Activated naive CD8-positive, alpha-beta T cell (primary cell): Measurements from ENCODE around the gene NDUFB5.

Experiments used
- H3K27ac Mint-ChIP-seq: one replicate; pipeline ENCODE4 v1.8.0; 2021; ENCODE audit warnings: mixed read lengths
- H3K27me3 Mint-ChIP-seq: one replicate; pipeline ENCODE4 v1.8.0; 2021; ENCODE audit warnings: mixed read lengths
- H3K36me3 Mint-ChIP-seq: one replicate; pipeline ENCODE4 v1.8.0; 2021; ENCODE audit warnings: mixed read lengths
- H3K4me1 Mint-ChIP-seq: one replicate; pipeline ENCODE4 v1.8.0; 2021; ENCODE audit warnings: low read depth, mixed read lengths
- H3K4me3 Mint-ChIP-seq: one replicate; pipeline ENCODE4 v1.8.0; 2021; ENCODE audit warnings: mild to moderate bottlenecking, mixed read lengths
- H3K9me3 Mint-ChIP-seq: one replicate; pipeline ENCODE4 v1.8.0; 2021; ENCODE audit warnings: low read depth, mixed read lengths

Gene NDUFB5

DNA sequence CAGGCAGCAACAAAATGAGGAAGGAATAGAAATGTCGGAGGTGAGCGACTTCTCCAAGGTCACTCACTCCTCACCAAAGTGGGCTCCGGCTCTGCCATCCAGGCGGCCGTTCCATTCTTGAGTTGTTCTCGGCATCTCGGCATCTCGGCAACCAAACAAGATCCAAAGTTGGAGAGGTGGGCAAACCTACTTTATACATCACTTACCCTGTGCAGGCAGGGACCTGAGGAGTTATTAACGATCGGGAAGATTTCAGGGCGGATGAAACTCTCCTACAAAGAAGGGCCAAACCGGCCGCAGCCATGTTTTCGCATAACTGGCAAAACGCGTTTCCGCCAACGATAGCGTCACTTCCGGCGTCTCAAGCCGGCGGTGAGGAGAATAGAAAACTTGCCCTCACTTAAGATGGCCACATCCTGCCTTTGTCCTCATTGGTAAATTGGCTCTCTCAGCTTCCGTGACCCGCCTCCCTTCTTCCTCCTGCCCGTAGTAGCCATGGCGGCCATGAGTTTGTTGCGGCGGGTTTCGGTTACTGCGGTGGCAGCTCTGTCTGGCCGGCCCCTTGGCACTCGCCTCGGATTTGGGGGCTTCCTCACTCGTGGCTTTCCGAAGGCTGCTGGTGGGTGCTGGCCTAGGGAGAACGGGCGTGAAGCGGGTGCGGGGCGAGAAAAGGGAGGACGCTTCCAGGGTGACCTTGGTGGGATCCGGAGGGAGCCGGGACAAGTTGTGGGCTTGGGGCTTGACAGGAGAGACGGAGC is at the start of gene NDUFB5, which contains the start of gene MRPL47:
NDUFB5 (plus strand) TSS at position 474 of the 758 bp plus-strand sequence; CDS start at position 496, 22 bp downstream.
MRPL47 (minus strand) TSS at position 318 of the 758 bp plus-strand sequence; CDS start at position 304, 14 bp downstream.
- H3K9me3 Mint-ChIP-seq: no peaks in the 10 kb centered on the region
- H3K4me1 Mint-ChIP-seq: peaks cover 43% of the 10 kb centered on the region
- peaks cover 4% of the 10 kb centered on the region for H3K36me3 Mint-ChIP-seq
- no peaks in the 10 kb centered on the region for H3K27me3 Mint-ChIP-seq
- peak within 1 kb of the TSS; percentile 99 for H3K4me3 Mint-ChIP-seq
- peak within 1 kb of the TSS; percentile 100 for H3K27ac Mint-ChIP-seq

DNA sequence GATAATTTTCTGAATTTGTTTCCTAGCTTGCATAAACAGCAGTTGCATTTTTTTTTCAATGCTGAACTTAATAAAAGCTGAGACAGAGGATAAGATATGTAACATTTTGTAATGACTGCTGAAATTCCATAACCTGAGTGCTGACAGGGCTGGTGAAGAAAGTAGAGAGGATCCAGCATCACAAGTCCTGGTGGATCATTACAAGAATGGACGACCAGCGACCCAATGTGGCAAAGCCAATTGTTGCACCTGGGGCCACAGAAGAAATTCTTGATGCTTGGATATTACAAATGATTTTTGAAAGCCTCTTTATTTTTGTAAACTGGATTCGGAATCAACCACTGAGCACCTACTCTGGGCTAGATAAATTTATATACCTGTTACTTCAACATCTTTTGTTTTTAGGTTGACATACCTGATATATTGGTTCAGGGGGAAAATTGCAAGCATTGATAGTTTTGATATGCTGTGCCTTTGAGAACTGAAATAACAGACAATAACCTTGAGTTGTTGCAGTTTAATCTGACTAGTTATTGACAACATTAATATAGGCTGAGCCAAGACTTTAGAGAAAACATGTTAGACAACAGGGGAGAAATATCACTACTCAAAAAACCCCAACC is 45.7 kb upstream of the NDUFB5 start:
- no peak overlapping the region for H3K4me3 Mint-ChIP-seq

GRCh38 chr3:179560791-179561190 is 43.8 kb upstream of the NDUFB5 start:
- Mint-ChIP-seq H3K4me3 (no peak overlapping the region), H3K27me3 (no peaks in the 10 kb centered on the region)

More for the DNA sequence above, 45.7 kb upstream of the NDUFB5 start:
- no peaks in the 10 kb centered on the region for H3K9me3 Mint-ChIP-seq
- H3K27ac Mint-ChIP-seq: no peak overlapping the region
- H3K36me3 Mint-ChIP-seq: no peaks in the 10 kb centered on the region
- peaks cover 9% of the 10 kb centered on the region for H3K4me1 Mint-ChIP-seq
- no peaks in the 10 kb centered on the region for H3K27me3 Mint-ChIP-seq

DNA sequence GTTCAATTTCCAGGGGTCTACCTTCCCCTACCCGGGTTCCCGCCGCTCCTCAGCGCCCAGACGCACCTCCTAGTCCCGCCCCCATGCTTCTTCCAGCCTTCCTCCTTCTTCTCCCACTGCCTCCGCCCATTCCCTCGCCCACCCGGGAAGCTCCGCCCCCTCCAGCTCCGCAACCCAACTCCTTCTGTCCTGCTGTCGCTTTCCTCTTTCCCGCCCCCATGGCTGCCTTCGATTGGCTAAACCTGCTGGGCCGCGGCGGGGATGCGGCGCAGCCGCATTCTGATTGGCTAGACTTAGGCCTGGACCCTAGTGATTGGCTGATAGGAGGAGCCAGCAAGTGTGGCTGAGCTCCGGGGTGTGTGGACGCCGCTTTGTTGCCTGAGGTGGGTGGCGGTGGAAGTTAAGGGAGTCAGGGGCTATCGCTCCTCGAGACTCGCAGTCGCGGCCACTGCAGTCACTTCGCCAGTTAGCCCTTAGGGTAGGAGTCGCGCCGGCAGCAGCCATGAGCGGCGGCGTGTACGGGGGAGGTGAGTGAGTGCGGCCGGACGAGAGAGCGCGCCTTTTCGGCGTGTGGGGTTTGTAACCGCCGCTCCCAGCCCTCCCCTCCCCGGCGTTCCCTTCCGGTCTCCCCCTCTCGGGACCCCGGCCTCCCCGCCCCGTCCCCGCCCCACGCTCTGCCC is 41.9 kb upstream of the NDUFB5 start, which contains the start of gene ACTL6A:
ACTL6A (plus strand) TSS at position 336 of the 680 bp plus-strand sequence; CDS start at position 503, 167 bp downstream.
- Mint-ChIP-seq H3K4me3 (peak within 1 kb of the TSS; percentile 98), H3K27me3 (no peaks in the 10 kb centered on the region), H3K9me3 (no peaks in the 10 kb centered on the region), H3K4me1 (peaks cover 31% of the 10 kb centered on the region), H3K27ac (peak within 1 kb of the TSS; percentile 99), H3K36me3 (no peaks in the 10 kb centered on the region)

More at GRCh38 chr3:179560791-179561190, 43.8 kb upstream of the NDUFB5 start:
- Mint-ChIP-seq H3K36me3 (no peaks in the 10 kb centered on the region), H3K27ac (no peak overlapping the region), H3K4me1 (peaks cover 25% of the 10 kb centered on the region), H3K9me3 (no peaks in the 10 kb centered on the region)

DNA sequence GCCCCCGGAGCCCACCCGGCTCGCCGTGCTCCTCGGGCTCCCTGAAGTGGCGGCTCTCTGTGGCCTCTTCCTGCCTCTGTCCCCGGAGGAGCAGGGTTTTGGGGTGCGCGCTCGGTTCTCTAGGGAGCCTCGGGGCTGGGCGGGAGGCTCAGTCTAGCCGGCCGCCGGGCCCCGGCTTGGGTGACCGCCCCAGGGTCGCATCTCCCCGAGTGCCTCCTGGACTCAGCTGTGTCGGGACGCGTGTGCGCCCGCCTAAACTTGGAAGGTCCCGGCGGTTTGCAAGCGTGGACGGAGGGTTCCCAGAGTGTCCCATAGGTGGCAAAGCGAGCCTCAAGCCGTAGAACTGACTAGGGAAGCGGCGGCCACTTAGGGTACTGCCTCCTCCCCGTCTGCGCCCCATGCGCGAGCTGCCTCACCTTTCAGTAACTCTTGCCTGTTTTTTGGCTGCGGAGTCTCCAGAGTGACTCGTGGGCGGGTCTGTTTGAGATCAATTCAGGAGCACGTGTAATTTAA is 41.3 kb upstream of the NDUFB5 start:
- Mint-ChIP-seq H3K4me1 (peaks cover 32% of the 10 kb centered on the region), H3K27me3 (no peaks in the 10 kb centered on the region), H3K36me3 (no peaks in the 10 kb centered on the region), H3K9me3 (no peaks in the 10 kb centered on the region), H3K4me3 (peak overlapping the region; percentile 98), H3K27ac (peak overlapping the region; percentile 97)

DNA sequence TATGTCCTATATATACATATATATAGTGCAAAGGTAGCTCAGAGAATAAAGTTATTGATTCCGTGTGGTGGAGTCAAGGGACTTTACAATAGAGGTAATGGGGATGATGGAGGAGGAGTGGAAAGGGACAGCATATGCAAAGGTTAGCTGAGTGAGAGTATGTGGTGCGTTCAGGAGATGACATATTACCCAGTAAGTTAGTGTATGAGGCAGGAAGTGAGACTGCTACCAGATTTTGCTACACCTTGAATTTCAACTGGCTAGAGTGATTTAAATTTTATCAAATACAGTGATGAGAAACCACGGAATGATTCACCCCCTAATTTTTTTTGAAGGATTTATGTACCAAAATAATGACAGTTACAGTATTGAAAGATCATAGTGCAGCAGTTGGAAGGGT is 39.1 kb upstream of the NDUFB5 start:
- Mint-ChIP-seq H3K27me3 (no peaks in the 10 kb centered on the region), H3K9me3 (no peaks in the 10 kb centered on the region), H3K4me3 (peak overlapping the region; percentile 28), H3K27ac (peak overlapping the region; percentile 8), H3K4me1 (peaks cover 35% of the 10 kb centered on the region), H3K36me3 (peaks cover 3% of the 10 kb centered on the region)

GRCh38 chr3:179580992-179581391 is 23.6 kb upstream of the NDUFB5 start:
- no peaks in the 10 kb centered on the region for H3K4me1 Mint-ChIP-seq
- H3K27ac Mint-ChIP-seq: no peak overlapping the region
- no peak overlapping the region for H3K4me3 Mint-ChIP-seq
- H3K36me3 Mint-ChIP-seq: peaks cover 4% of the 10 kb centered on the region
- no peaks in the 10 kb centered on the region for H3K27me3 Mint-ChIP-seq
- H3K9me3 Mint-ChIP-seq: no peaks in the 10 kb centered on the region

- H3K27me3 Mint-ChIP-seq: no peaks in the 10 kb centered on the region
- H3K36me3 Mint-ChIP-seq: peaks cover 4% of the 10 kb centered on the region
- H3K4me1 Mint-ChIP-seq: peaks cover 4% of the 10 kb centered on the region
- H3K9me3 Mint-ChIP-seq: no peaks in the 10 kb centered on the region
- no peak overlapping the region for H3K4me3 Mint-ChIP-seq
- H3K27ac Mint-ChIP-seq: peak overlapping the region; percentile 70
Observed at GRCh38 chr3:179589143-179589542, 15.5 kb upstream of the NDUFB5 start.

DNA sequence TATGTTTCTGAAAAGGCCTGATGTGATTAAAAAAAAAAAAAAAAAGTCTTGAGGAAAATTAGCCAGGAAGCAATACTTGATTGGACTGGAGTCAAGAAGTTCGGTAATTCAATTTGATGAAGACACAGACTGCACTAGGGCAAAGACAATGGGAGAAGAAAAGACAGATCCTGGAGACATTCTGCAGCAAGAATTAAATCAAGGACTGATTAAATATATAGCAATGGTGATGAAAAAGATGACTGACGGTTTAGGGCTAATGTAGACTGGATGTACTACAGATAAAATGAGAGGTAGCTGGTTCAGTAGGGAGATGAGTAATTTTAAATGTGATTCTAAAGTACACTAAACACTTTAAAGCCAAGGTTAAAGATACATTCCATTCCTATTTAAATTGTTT is 13.9 kb upstream of the NDUFB5 start:
- no peaks in the 10 kb centered on the region for H3K27me3 Mint-ChIP-seq
- no peak overlapping the region for H3K4me3 Mint-ChIP-seq
- H3K9me3 Mint-ChIP-seq: no peaks in the 10 kb centered on the region
- peak overlapping the region; percentile 43 for H3K27ac Mint-ChIP-seq
- H3K36me3 Mint-ChIP-seq: peaks cover 2% of the 10 kb centered on the region
- peaks cover 4% of the 10 kb centered on the region for H3K4me1 Mint-ChIP-seq

- Mint-ChIP-seq H3K4me3 (no peak overlapping the region), H3K4me1 (peaks cover 4% of the 10 kb centered on the region), H3K9me3 (no peaks in the 10 kb centered on the region), H3K27me3 (no peaks in the 10 kb centered on the region), H3K36me3 (no peaks in the 10 kb centered on the region), H3K27ac (no peak overlapping the region)
Observed at GRCh38 chr3:179591313-179591712, 13.3 kb upstream of the NDUFB5 start.

- Mint-ChIP-seq H3K4me3 (no peak overlapping the region), H3K9me3 (no peaks in the 10 kb centered on the region), H3K27me3 (no peaks in the 10 kb centered on the region), H3K27ac (no peak overlapping the region), H3K4me1 (peaks cover 15% of the 10 kb centered on the region), H3K36me3 (peaks cover 4% of the 10 kb centered on the region)
Observed at GRCh38 chr3:179599531-179599930, 5.1 kb upstream of the NDUFB5 start.

- Mint-ChIP-seq H3K36me3 (peaks cover 4% of the 10 kb centered on the region), H3K27me3 (no peaks in the 10 kb centered on the region), H3K27ac (peak overlapping the region; percentile 100), H3K9me3 (no peaks in the 10 kb centered on the region), H3K4me1 (peaks cover 35% of the 10 kb centered on the region), H3K4me3 (peak overlapping the region; percentile 99)
Observed at GRCh38 chr3:179603321-179603720, 1.3 kb upstream of the NDUFB5 start.

GRCh38 chr3:179603831-179604230 is 763 bp upstream of the NDUFB5 start:
- H3K4me3 Mint-ChIP-seq: peak overlapping the region; percentile 99
- no peaks in the 10 kb centered on the region for H3K9me3 Mint-ChIP-seq
- peak overlapping the region; percentile 100 for H3K27ac Mint-ChIP-seq
- H3K36me3 Mint-ChIP-seq: peaks cover 4% of the 10 kb centered on the region
- H3K4me1 Mint-ChIP-seq: peaks cover 38% of the 10 kb centered on the region
- H3K27me3 Mint-ChIP-seq: no peaks in the 10 kb centered on the region

DNA sequence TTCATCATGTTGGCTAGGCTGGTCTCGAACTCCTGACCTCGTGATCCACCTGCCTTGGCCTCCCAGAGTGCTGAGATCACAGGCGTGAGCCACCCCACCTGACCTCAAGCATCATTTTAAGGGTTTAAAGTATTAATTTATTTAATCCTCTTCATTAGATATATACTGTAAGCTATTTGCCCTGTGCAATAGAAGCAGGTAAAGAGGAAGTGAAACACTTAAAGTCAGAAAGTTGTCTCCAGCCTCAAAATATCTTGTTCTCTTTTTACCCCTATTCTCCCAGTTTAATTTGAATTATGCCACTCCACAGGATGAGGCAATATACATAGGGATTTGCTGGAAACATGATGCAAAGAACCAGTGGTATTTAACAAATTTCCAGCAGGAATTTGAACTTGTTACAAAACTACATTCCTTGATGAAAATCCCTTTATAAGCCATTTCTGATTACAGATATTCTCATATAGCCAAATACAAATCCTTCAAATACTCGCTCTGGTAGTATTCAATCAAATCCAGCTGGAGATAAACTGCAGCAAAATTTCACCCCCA is 2.0 kb downstream of the NDUFB5 start:
- H3K27ac Mint-ChIP-seq: peak overlapping the region; percentile 74

More for the DNA sequence above, 2.0 kb downstream of the NDUFB5 start:
- no peaks in the 10 kb centered on the region for H3K27me3 Mint-ChIP-seq
- peak overlapping the region; percentile 99 for H3K4me3 Mint-ChIP-seq
- peaks cover 2% of the 10 kb centered on the region for H3K36me3 Mint-ChIP-seq
- peaks cover 46% of the 10 kb centered on the region for H3K4me1 Mint-ChIP-seq
- no peaks in the 10 kb centered on the region for H3K9me3 Mint-ChIP-seq
